Small intestine (tissue), 7 donors: Measurements from ENCODE around the gene IL1RAPL1. TPM values are rescaled to one million over a fixed set of nuclear protein-coding genes. Genes with fewer than 3 reads are reported as not detected.
"Not testable (repeated sequence)": the region's sequence is repeated elsewhere in the genome, so short reads cannot be mapped to it uniquely, and the experiment has no call there.

Experiments
- DNase-seq, 2 donors: peaks; one replicate each; pipeline versions ENCODE4 v3.0.0 to v3.0.0-alpha.2; 2013
- FAIRE-seq: peaks from 2 replicates; lab custom pipeline; 2012; peaks lifted over from hg19 to GRCh38; lab: Jason Lieb, UNC
- H3K27ac ChIP-seq, 3 donors: one replicate each; pipeline ENCODE4 v1.5.1; 2013; ENCODE audit warnings: low read length in 2 of 3, mild to moderate bottlenecking in 2 of 3, control low read depth in 1 of 3, inconsistent platforms in 1 of 3, low read depth in 1 of 3, moderate library complexity in 1 of 3
- H3K27me3 ChIP-seq, 3 donors: one replicate each; pipeline ENCODE4 v1.6.1; 2013; ENCODE audit warnings: low read length in 3 of 3, inconsistent platforms in 1 of 3; ENCODE audit not compliant: control insufficient read depth in 3 of 3, insufficient read depth in 3 of 3
- H3K36me3 ChIP-seq, 3 donors: one replicate each; pipeline ENCODE4 v1.6.1; 2013; ENCODE audit warnings: low read length in 3 of 3, inconsistent platforms in 1 of 3, low read depth in 1 of 3, mild to moderate bottlenecking in 1 of 3, moderate library complexity in 1 of 3; ENCODE audit not compliant: control insufficient read depth in 3 of 3, insufficient read depth in 2 of 3
- H3K4me1 ChIP-seq, 3 donors: one replicate each; pipeline ENCODE4 v1.6.1; 2013; ENCODE audit warnings: low read length in 2 of 3, inconsistent platforms in 1 of 3, low read depth in 1 of 3, mild to moderate bottlenecking in 1 of 3, moderate library complexity in 1 of 3; ENCODE audit not compliant: control insufficient read depth in 3 of 3, insufficient read depth in 2 of 3
- H3K4me3 ChIP-seq, 3 donors: one replicate each; pipeline ENCODE4 v1.5.1; 2013; ENCODE audit warnings: low read length in 3 of 3, control low read depth in 1 of 3, inconsistent platforms in 1 of 3, low read depth in 1 of 3, mild to moderate bottlenecking in 1 of 3, moderate library complexity in 1 of 3
- H3K9me3 ChIP-seq, 2 donors: one replicate each; pipeline ENCODE4 v1.6.1; 2013; ENCODE audit warnings: low read depth in 1 of 2, low read length in 1 of 2; ENCODE audit not compliant: control insufficient read depth in 2 of 2, insufficient read depth in 1 of 2
- WGBS, 3 donors: extraction: QIAGEN DNeasy Blood & Tissue Kit; methylation state at CpG; one replicate each; pipeline ENCODE4 v1.1.7; 2013; 5-methylcytosine and 5-hydroxymethylcytosine counted together
- polyA plus RNA-seq, 4 donors: library from polyadenylated mRNA; stranded (reverse) in 3 of 4; unstranded in 1 of 4; fragments of 200-250 nt in 3 of 4; fragments of 120-200 nt in 1 of 4; gene quantifications; one replicate each; pipeline versions ENCODE4 v1.2.1 to v1.2.3, GENCODE V29; 2013
- donor health status: healthy with polysubstance abuse.
- donor health status: control.
- donor health status: control.
- donor health status: Bipolar disorder and iron deficiency.
- donor health status: healthy.

The IL1RAPL1 gene
- polyA plus RNA-seq, 4 donors, result 0.04 to 0.27 TPM; not detected in 2

GRCh38 chrX:29295987-29296680 is 708.9 kb downstream of the IL1RAPL1 start:
- DNase-seq, result no peak
- WGBS, 3 donors, result 64 to 87% (median 80%) methylated on average over 1 of the region's 1 CpG
- FAIRE-seq, result no peak

DNA sequence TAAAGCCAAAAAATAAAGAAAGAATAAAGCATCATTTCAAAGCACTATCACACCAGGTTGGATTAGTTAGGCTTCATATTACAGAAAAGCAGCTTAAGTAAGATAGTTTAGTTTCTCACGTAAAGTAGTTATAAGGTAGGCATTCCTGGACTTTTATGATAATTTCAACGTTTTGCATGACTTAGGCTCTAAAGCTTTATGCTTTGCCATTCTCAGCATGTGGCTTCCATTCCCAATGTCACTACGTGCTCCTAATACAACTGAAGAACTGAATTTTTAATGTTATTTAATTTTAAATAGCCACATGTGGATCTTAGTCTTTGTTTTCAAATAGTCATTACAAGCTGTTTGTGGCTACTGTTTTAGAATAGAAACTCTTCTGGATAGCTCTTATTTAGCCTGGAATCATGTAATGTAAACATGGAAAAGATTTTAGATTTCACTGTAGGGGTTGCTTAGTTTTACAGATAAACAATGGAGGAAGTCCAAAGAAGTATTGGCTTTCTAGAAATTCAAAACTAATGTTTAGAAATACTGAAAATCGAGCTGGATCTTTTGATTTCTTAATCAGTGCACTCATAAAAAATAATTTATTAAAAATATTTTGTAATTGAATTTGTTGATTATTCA is 710.0 kb downstream of the IL1RAPL1 start:
- H3K9me3 ChIP-seq, result no peaks in the 10 kb centered on the region
- FAIRE-seq (no peak), DNase-seq (no peak)
- no peak overlapping the region for H3K27ac ChIP-seq
- H3K4me1 ChIP-seq, result no peaks in the 10 kb centered on the region
- no peak overlapping the region for H3K4me3 ChIP-seq
- 27 to 48% (median 46%) methylated on average over 4 of the region's 4 CpGs for WGBS, 3 donors
- no peaks in the 10 kb centered on the region for H3K36me3 ChIP-seq
- H3K27me3 ChIP-seq, result no peaks in the 10 kb centered on the region

More at GRCh38 chrX:29295987-29296680, 708.9 kb downstream of the IL1RAPL1 start:
- Histone ChIP-seq H3K27me3 (no peaks in the 10 kb centered on the region), H3K27ac (no peak overlapping the region), H3K9me3 (no peaks in the 10 kb centered on the region), H3K36me3 (no peaks in the 10 kb centered on the region), H3K4me3 (no peak overlapping the region), H3K4me1 (no peaks in the 10 kb centered on the region)

GRCh38 chrX:29299684-29300083 is 712.4 kb downstream of the IL1RAPL1 start:
- WGBS, 3 donors, result 29 to 64% (median 48%) methylated on average over 2 of the region's 2 CpGs
- Histone ChIP-seq H3K36me3 (no peaks in the 10 kb centered on the region), H3K4me1 (no peaks in the 10 kb centered on the region), H3K27me3 (no peaks in the 10 kb centered on the region), H3K27ac (no peak overlapping the region), H3K4me3 (no peak overlapping the region), H3K9me3 (no peaks in the 10 kb centered on the region)
- FAIRE-seq (no peak), DNase-seq (no peak)

DNA sequence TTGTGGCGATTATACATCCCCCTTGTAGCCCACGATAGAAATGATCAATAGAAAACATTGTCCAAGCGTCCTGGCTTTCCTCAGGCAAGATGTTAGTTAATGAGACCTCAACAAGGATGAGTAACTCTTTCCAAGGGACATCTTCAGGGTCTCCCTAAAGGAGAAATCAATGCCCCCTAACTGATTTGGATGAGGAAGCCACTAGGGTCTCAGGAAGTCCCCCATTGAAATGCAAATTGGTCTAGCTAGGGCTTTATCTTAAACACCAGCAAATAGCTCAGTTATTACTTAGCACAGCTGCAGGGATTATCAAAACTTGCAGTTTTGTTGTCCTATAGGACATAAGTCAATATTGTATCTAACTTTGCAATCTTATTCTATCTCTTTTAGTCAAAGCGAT is 721.5 kb downstream of the IL1RAPL1 start:
- H3K27me3 ChIP-seq, result no peaks in the 10 kb centered on the region
- DNase-seq (no peak), FAIRE-seq (no peak)
- no peak overlapping the region for H3K4me3 ChIP-seq
- no peak overlapping the region for H3K27ac ChIP-seq
- no peaks in the 10 kb centered on the region for H3K9me3 ChIP-seq
- WGBS, 3 donors, result 40 to 61% (median 47%) methylated on average over 4 of the region's 4 CpGs
- no peaks in the 10 kb centered on the region for H3K4me1 ChIP-seq
- no peaks in the 10 kb centered on the region for H3K36me3 ChIP-seq

DNA sequence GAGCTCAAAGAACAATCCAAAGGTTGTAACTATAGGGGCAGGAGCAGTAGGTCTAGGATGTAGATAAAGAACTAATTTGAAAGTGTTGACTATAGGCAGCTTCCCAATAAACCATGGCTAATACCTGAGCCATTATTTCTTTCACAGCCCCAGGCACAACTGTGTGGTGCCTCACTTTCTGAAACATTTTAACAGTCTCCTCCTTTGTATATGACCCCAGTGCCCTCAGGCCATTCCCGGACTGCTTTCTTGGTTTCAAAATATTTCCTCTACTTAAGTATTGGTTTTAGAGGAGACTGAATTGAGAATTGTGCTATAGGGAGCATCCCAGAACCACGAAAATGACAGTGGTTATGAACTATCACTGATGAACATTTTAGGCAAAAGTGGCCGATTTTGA is 728.7 kb downstream of the IL1RAPL1 start:
- Histone ChIP-seq H3K4me1 (no peaks in the 10 kb centered on the region), H3K4me3 (no peak overlapping the region), H3K36me3 (no peaks in the 10 kb centered on the region), H3K9me3 (no peaks in the 10 kb centered on the region), H3K27me3 (no peaks in the 10 kb centered on the region), H3K27ac (no peak overlapping the region)
- 43 to 58% (median 43%) methylated on average over 3 of the region's 3 CpGs for WGBS, 3 donors
- FAIRE-seq (no peak), DNase-seq (no peak)

- DNase-seq, result no peak
- H3K4me1 ChIP-seq, result no peaks in the 10 kb centered on the region
- FAIRE-seq, result no peak
- H3K9me3 ChIP-seq, result no peaks in the 10 kb centered on the region
- no peak overlapping the region for H3K4me3 ChIP-seq
- no peaks in the 10 kb centered on the region for H3K27me3 ChIP-seq
- no peaks in the 10 kb centered on the region for H3K36me3 ChIP-seq
- 69 to 91% (median 74%) methylated on average over 1 of the region's 1 CpG for WGBS, 3 donors
- no peak overlapping the region for H3K27ac ChIP-seq
Measured at GRCh38 chrX:29318012-29318411, 730.8 kb downstream of the IL1RAPL1 start.

DNA sequence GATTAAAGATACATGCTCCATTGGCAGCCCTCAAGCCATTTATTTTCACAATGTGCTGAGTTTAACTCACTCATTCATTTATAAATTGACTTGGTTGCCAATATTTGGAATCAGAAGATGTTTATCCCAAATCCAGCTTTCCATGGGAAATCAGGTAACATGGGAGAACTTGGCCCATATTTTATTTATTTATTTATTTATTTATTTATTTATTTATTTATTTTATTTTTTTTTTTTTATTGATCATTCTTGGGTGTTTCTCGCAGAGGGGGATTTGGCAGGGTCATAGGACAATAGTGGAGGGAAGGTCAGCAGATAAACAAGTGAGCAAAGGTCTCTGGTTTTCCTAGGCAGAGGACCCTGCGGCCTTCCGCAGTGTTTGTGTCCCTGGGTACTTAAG is 745.2 kb downstream of the IL1RAPL1 start:
- not testable (repeated sequence) for H3K9me3 ChIP-seq, H3K4me3 ChIP-seq, H3K27ac ChIP-seq, H3K4me1 ChIP-seq, FAIRE-seq, H3K36me3 ChIP-seq, H3K27me3 ChIP-seq, DNase-seq
- 72 to 92% (median 91%) methylated on average over 3 of the region's 3 CpGs for WGBS, 3 donors

DNA sequence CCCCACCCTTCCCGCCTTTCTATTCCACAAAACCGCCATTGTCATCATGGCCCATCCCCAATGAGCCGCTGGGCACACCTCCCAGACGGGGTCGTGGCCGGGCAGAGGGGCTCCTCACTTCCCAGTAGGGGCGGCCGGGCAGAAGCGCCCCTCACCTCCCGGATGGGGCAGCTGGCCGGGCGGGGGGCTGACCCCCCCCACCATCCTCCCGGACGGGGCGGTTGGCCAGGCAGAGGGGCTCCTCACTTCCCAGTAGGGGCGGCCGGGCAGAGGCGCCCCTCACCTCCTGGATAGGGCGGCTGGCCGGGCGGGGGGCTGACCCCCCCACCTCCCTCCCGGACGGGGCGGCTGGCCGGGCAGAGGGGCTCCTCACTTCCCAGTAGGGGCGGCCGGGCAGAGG is 745.8 kb downstream of the IL1RAPL1 start:
- 91 to 99% (median 98%) methylated on average over 4 to 7 of the region's 27 CpGs for WGBS, 3 donors
- not testable (repeated sequence) for H3K27ac ChIP-seq, FAIRE-seq, H3K27me3 ChIP-seq, DNase-seq, H3K4me1 ChIP-seq, H3K36me3 ChIP-seq, H3K9me3 ChIP-seq, H3K4me3 ChIP-seq
